GM12864 (cell line): ENCODE measurements around the gene SSR4.

Source experiments
- DNase-seq: peaks from one replicate; pipeline ENCODE4 v3.0.0-alpha.2; 2011; ENCODE audit warnings: low read depth
- H3K4me3 ChIP-seq: 2 replicates; pipeline ENCODE4 v1.5.1; 2011; ENCODE audit warnings: mild to moderate bottlenecking, low read depth, low read length, control low read depth
- CTCF ChIP-seq: IDR thresholded peaks from 2 replicates; pipeline ENCODE4 v1.5.1; 2011; ENCODE audit warnings: low read depth, mild to moderate bottlenecking, moderate library complexity, low read length, control low read depth, inconsistent platforms; ENCODE audit errors: missing control alignments

The SSR4 gene

GRCh38 chrX:153762626-153763173 is 31.8 kb upstream of the SSR4 start:
- H3K4me3 ChIP-seq = no peak overlapping the region
- no peak for TF ChIP-seq CTCF
- DNase-seq = no peak

- no peak for TF ChIP-seq CTCF
- DNase-seq = no peak
- H3K4me3 ChIP-seq = no peak overlapping the region
Measured at GRCh38 chrX:153763298-153763932, 31.1 kb upstream of the SSR4 start.

- no peak within 1 kb of the TSS for H3K4me3 ChIP-seq
- peak; percentile 3 for DNase-seq
- peak; percentile 71 for TF ChIP-seq CTCF
Measured at GRCh38 chrX:153763989-153764755, 30.3 kb upstream of the SSR4 start, which contains the start of gene PLXNB3. TSS of gene PLXNB3 (plus strand) at chrX:153764249. CDS start at chrX:153765536, 1,287 bp downstream.

- no peak for DNase-seq
- TF ChIP-seq CTCF = no peak
- H3K4me3 ChIP-seq = no peak overlapping the region
Measured at GRCh38 chrX:153764786-153765137, 29.7 kb upstream of the SSR4 start.

GRCh38 chrX:153765138-153766079 is 29.1 kb upstream of the SSR4 start:
- no peak overlapping the region for H3K4me3 ChIP-seq
- no peak for DNase-seq
- no peak for TF ChIP-seq CTCF

GRCh38 chrX:153766098-153766817 is 28.2 kb upstream of the SSR4 start:
- no peak for TF ChIP-seq CTCF
- no peak for DNase-seq
- no peak overlapping the region for H3K4me3 ChIP-seq
